Head of caudate nucleus (tissue), 42 donors: Measurements from ENCODE around the gene UVSSA.
A peak's percentile ranks its signal among the peaks of the same experiment; 100 is the strongest.

ENCODE experiments used
- DNase-seq, 42 donors: peaks; one replicate each; pipeline versions ENCODE4 v3.0.0 to v3.0.0-alpha.2; 2020 to 2021; ENCODE audit warnings: mixed read lengths in 7 of 42
- intact Hi-C: fragments of 100-400 bp; cut with DNase I; formaldehyde crosslinking; loops from one replicate; pipeline ENCODE4 v1.15.0; 2022

UVSSA gene, protein sequence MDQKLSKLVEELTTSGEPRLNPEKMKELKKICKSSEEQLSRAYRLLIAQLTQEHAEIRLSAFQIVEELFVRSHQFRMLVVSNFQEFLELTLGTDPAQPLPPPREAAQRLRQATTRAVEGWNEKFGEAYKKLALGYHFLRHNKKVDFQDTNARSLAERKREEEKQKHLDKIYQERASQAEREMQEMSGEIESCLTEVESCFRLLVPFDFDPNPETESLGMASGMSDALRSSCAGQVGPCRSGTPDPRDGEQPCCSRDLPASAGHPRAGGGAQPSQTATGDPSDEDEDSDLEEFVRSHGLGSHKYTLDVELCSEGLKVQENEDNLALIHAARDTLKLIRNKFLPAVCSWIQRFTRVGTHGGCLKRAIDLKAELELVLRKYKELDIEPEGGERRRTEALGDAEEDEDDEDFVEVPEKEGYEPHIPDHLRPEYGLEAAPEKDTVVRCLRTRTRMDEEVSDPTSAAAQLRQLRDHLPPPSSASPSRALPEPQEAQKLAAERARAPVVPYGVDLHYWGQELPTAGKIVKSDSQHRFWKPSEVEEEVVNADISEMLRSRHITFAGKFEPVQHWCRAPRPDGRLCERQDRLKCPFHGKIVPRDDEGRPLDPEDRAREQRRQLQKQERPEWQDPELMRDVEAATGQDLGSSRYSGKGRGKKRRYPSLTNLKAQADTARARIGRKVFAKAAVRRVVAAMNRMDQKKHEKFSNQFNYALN

DNA sequence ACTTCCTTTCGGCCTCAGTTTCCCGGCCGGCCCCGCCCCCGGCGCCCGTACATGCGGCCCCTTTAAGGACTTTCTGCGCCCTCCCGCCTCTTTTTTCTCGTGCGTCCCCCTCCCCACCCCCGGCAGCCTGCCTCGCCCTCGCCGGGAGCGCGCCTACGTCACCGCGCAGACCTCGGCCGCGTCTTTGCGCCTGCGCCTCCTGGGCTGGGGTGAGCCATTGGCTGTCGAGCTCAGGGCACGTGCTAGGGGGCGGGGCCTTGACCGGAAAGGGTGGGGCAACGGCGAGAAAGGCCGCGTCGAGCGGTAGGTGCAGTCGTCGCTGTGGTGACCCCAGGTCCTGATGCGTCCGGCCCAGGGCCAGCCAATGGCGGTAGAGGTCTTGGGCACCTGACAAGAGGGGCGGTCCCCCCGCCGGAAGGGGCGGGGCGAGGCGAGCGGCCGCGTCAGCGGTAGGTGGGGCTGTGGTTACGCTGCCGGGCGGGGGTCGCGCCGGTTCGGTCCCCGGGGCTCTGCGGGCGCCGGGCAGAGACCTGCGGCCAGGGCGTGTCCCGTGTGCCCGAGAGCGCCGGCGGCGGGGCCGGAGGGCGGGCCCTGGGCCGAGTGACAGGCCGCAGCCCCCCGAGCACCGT, at the start of gene UVSSA:
Gene UVSSA (plus strand): TSS at position 428 of the 629 bp plus-strand sequence. CDS start 884 bp downstream, outside the sequence.
- intact Hi-C loops = loop anchor here (1.0 to 10.0 kb wide), 4 partner anchors 58 to 222 kb away; partner anchors contain the start of gene MAEA
- DNase-seq = peak; percentile 99 to 100 (median 100)

DNA sequence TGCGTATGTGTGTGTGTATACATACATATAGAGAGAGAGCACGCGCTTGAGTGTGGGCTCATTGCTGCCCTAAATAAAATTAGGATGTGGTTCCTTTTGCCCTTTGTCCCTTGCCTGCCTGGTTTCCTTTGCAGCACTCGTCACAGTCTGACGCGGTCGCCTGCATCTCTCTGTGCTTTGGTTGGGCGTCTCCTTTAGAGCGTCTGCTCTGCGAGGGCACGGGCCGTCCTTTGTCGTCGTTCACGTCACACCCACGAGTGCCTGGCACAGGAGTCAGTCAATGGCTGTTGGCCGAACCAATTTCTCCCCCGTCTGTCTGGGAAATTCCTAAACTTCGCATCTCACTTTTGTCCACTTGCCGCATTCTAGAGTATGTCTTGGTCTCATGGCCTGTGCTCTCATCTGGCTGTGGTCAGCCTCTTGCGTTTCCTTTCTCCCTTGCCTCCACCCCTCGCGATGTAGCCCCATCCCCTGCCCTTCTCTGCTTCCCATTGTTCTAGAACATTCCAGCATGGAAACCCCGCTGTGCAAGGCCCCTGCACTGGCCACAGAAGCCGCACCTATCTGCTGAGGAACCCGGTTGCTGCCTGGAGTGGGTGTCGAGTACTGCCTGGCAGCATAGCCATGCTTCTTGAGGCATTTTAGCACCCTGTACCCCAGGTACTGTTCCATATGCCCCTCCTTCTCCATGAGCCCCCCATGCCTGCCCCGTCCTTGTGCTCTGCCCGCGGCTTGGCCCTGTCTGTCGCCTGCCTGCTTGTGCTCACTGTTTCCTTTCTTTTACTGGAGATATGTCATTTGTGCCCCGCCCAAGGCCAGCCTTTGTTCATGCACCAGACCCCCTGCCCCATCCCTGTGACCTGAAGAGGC, 49.3 kb upstream of the UVSSA start:
- DNase-seq = peak in 7 of 42 donors; percentile 5 to 33 (median 15)
- intact Hi-C loops = no loop called here

DNA sequence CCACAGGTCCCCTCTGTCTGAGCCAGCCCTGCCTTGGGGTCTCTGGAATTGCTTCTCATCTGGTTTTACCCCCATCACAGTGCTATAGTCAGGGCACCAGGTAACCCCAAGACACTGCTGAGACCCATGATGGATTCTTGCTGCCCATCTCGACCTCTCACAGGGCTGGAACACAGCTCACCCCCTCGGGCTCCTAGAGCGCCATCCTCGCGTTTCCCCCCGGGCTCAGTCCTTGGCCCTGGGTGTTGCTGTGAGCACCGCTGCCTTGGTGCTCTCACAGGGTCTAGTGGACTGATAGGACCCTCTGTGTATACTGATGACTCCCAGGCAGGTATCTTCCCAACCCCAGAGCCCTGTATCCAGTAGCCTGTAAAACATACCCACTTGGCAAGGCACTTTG, 48.5 kb upstream of the UVSSA start:
- intact Hi-C loops = no loop called here
- DNase-seq = peak in 1 of 42 donors; percentile 19

DNA sequence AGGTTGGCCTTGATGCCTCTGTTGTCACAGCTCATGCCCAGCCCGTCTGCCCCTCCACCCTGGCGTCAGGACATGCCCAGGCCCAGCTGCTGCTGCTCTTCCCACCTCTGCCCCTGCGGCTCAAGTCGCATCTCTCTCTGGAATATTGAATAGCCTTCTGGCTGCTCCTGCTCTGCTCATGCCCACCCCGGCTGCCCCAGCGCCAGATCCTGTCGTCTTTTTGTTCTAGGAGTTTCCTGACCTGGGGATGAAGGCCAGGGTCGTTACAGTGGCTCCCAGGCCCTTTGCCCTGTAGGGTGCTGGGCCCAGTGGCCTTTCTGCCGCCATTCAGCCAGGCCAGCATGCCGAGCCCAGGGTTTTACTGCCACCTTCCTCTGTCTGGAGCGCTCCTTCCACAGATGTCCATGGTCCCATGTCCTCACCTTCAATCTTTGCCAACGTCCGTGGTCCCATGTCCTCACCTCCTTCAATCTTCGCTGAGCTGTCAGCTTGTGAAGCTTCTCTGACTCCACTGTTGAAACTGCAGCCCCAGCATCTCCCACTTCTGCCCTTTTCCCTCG, 47.6 kb upstream of the UVSSA start:
- intact Hi-C loops = no loop called here
- DNase-seq = no peak

DNA sequence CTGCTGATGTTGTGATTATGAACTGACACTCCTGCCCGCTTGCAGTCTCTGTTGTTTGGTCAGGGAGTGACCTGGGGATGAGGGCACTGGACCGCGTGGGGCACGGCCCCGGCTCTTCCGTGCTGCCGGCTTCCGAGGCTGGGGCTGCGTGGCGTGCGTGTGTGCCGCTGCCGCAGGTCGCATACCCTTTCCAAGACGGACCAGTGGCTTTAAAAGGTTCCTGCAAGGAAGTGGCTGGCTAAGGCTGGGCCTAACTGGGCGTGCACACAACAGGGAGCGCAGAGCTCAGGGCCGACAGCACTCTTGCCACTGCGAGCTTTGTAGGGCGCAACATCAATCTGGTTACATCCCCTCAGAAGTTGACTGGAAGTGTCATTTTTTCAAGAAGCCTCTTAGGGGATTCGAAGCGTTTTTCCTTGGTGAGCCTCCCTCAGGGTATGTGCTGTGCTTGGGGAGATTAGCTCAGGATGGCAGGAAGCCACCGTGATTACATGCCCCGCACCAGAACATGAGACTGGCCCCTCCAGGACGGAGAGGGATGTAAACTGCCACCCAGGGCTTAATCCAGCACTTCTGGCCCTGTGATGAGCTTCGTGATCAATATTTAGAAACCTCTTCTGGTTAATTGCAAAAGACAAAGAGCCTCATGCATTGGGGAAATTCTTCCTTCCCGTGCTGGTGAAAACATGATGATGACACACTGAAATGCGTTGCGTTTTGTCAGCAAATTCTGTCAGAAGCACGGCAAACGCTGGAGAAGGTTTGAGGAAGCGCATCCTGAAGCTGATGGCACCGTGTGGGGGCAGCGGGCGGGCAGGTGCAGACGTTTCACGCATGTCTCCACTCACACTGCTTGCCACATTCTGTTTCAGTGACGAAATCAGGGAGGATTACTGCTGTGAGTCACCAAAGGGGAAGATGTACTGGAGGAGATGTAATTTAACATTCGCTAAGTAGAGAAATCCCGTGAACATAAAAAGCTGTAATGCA, 46.2 kb upstream of the UVSSA start:
- intact Hi-C loops = no loop called here
- peak; percentile 51 to 92 (median 78) for DNase-seq

DNA sequence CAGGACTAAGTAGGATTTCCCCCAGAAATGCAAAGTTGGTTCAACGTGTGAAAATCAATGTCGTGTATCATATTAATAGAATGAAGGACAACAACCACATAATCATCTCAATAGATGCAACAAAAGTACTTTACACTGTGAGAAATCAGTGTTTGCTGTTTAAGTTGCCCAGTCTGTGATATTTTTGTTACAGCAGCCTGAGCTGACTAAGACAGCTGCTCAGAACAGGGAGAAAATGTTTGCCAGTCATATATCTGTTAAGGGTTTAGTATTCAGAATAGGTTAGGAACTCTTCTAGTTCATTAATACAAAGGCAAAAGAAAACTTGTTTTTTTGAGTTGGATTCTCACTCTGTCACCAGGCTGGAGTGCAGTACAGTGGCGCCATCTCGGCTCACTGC, 44.8 kb upstream of the UVSSA start:
- no peak for DNase-seq
- intact Hi-C loops = no loop called here

DNA sequence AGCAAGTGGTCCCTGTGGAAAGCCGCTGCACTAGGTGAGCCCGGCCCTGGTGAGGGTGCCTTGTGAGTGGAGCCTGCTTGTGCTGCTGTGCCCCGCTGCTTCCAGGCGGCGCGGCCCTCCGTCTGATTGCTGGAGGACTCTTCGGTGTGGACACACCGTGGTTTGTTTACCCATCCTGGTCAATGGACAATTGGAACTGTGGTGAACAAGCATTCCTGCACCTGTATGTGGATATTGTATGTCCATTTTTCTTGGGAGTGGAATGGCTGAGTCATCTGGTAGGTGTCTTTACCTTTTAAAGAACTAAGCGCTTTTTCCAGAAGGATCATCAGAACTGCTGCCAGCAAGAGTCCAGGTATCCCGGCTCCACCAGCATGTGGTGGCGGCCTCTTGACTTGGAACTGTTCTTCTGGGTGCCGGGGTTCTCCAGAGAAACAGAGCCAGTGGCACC, 41.7 kb upstream of the UVSSA start:
- intact Hi-C loops = no loop called here
- DNase-seq = no peak

DNA sequence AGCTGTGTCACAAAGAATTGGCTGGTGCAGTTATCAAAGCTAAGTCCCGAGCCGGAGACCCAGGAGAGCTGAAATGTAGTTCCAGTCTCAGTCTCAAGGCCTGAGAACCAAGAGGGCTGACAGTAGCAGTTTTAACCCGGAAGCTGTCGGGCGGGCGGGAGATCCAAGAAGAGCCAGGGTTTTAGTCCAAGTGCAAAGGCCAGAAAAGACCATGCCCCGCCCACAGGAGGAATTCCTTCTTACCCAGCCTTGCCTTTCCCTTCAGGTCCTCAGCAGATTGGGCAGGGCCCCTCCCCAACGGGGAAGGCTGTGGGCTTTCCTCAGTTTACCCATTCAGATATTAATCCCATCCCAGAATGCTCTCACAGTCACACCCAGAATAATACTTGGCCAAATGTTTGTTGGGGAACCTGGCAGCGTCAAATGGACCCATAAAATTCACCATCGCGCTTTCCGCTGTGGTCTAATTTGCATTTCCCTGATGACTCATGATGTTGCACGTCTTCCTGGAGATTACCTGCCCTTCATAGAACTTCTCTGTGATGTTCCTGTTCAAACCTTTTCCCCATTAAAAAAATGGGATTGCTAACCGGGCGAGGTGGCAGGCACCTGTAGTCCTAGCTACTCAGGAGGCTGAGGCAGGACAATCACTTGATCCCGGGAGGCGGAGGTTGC, 41.1 kb upstream of the UVSSA start:
- intact Hi-C loops = no loop called here

DNA sequence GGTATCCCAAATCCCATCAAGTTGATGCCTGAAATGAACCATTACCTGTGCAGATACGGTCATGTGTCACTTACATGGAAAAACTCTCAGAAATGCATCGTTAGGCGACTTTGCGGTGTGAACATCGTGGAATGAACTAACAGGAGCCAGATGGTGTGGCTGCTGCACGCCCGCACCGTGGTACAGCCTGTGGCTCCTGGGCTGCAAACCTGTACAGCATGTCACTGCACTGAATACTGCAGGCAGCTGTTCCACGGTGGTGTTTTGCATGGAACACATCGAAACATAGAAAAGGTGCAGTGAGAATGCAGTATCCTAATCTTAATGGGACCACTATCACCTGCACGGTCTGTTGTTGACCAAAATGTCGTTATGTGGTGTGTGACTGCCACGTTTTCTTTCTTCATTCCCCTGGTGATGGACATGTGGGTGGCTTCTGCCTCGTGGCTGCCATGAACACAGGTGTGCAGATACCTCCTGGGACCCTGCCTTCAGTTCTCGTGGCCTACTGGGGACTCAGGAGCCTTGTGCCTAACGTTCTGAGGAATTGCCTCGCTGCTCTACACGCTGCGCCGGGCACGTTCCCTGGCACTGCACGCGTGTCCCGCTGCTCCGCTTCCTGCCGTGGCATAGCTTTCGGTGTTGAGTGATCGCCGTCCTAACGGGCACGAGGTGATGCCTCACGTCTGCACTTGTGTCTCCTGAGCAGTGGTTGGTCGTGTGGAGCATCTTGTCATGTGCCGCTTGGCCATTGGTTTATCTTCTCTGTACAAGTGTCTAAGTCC, 38.9 kb upstream of the UVSSA start:
- intact Hi-C loops = no loop called here
- DNase-seq = no peak

More for the DNA sequence above, 41.1 kb upstream of the UVSSA start:
- no peak for DNase-seq

DNA sequence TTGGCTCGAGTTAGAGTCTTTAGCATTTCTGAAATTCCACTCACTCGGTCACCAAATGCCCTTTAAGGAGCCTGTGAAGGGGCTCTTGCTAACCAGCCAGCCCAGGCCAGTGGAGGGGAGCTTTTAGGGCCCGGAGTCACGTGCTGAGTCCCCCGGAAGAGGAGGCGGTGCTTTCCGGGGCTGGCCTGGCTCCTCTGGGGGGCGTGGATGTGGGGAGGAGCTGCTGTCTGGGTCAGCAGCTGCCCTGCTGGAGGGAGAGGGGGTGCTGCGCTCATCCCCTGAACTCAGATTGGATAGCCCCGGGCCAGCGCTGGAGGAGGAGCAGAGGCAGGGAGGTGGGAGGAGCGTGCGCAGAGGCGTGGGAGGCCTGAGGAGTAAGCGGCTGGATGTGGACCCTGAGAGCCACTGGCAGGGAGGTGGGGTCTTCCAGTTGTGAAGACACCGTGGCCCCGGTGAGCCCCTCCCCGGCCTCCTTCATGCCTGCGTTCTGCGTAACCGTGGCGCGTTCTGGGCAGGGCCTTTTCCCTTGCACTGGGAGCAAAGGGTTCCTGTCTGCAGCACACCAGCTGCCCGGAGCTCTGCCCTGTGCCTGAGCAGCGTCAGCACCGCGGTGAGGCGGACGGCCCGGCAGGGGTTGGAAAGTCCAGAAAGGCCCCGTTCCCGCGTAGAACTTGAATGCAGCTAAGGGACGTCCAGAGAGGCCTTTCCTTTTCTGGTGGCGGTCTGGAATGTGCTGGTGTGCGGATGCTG, 37.6 kb upstream of the UVSSA start:
- DNase-seq = peak; percentile 75 to 95 (median 88)
- intact Hi-C loops = no loop called here

DNA sequence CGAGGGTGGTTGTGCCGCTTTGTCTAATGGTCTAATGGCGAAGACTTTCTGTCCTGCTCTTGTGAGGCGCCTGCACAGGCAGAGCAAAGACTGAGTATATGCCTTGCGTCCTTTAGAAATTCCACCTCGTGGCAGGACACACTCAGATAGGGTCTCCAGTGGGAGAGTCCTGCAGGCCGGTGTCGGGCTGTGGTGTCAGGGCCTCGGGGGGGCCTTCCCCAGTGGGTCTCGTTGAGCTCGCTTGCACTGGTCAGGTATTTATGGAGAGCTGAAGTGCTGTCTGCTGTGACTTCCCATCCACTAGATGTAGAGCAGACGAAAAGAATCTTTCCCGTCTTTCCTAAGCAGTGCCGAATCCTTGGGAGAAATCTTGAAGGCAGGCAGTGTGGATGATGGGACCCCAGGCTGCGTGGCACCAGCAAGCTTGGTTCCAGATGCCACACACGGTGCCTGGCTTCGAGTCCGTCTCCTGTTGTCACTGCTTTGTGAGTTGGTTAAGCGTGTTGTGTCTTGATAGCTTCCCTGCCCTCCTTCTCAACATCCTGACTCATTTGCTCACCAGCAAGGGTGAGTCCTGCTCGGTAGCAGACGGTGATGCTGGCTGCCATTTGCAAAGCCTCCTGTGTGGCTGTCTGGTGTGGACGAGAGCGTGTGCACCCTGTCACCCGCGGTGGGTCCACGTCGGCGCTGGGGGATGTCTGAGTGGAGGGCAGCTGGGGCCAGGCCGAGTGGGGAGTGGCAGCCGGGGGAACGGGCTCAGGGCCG, 36.8 kb upstream of the UVSSA start:
- DNase-seq = no peak

DNA sequence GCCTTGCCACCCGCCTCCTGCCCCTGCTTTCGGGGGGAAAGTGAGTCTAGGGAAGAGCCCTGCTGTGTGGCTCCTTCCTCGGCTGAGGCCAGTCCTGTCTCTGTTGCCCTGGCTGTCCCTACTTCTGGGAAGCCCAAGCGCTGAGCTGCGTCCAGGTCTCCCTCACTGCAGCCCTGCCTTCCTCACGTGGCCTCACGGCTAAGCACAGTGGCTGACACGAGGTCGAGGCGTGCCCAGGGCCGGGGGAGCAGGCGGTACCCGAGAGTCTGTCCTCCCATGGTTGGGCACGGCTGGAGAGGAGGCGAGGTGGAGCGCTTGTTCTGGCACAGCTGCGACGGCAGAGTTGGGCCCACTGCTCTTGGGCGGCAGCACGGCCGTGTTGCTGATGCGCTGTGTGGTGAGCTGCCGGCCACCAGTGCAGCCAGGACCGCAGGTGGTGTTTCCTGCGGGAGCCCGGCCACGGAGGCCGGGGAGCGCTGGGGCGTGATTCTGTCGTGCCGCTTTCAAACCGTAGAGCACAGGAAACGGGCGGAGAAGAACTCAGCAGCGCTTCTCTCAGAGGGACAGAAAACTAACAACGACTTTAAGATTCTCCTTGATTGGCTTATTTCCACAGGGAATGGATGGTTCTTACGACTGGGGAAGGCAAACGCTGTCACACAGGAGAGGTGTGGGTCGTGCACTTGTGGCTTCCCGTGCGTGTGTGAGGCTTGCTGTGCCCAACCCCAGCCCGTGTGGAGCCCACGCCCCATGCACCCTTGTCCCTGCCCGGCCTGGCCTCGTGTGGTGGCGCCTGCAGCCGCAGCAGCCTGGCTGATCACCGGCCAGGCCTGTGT, 36.0 kb upstream of the UVSSA start:
- intact Hi-C loops = no loop called here
- no peak for DNase-seq

More for the DNA sequence above, 36.8 kb upstream of the UVSSA start:
- intact Hi-C loops = no loop called here

DNA sequence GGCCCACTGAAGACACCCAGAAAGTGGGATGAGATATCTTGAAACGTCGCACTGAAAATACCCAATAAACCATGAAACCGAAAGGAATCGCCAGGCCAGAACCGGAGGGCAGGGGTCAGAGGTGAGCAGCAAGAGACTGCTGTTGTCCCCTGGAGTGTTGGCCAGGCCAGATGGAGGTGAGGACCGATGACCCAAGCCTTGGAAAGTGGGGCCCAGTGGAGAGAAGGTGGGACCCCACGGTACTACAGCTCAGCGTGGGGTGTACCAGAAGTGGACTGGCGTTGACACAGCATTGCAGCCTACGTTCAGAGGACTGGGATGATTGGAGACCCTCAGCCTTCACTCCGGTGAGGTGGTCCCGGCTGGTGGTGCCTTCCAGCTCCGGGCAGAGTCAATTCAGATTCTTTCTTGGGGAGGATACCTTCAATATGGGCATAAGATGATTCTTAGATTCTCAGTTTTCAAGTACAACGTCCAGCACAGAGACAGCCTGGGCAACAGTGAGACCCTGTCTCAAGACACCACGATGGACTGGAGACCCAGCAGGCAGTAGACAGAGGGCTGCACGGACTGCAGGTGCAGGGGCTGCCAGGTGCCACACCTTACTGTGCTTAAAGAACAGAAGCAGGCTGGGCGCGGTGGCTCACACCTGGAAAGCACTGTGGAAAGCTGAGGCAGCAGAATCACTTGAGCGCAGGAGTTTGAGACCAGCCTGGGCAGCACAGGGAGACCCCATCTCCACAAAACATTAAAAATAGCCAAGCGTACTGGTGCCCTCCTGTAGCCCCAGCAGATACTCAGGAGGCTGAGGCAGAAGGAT, 34.0 kb upstream of the UVSSA start:
- intact Hi-C loops = no loop called here

More for the DNA sequence above, 34.0 kb upstream of the UVSSA start:
- no peak for DNase-seq
